Neutrophil (primary cell): ENCODE results near the gene BEST4.

ENCODE experiments used
- H3K27ac ChIP-seq: fragments of 200-600 bp; sonication (generic); 2 replicates; pipeline ENCODE4 v1.5.1; 2016; ENCODE audit warnings: mild to moderate bottlenecking, moderate library complexity
- H3K27me3 ChIP-seq: fragments of 200-600 bp; sonication (generic); 2 replicates; pipeline ENCODE4 v1.6.0; 2016; ENCODE audit warnings: mild to moderate bottlenecking
- H3K36me3 ChIP-seq: fragments of 200-600 bp; sonication (generic); 2 replicates; pipeline ENCODE4 v1.5.1; 2017
- H3K4me1 ChIP-seq, 2 experiments: fragments of 200-600 bp in 1 of 2; sonication (generic) in 1 of 2; 1 replicate in 1 of 2; 2 replicates in 1 of 2; pipeline versions ENCODE4 v1.5.1 to v1.6.1; 2013 to 2016; ENCODE audit warnings: low read depth in 1 of 2, low read length in 1 of 2, mild to moderate bottlenecking in 1 of 2, moderate library complexity in 1 of 2; ENCODE audit not compliant: control insufficient read depth in 1 of 2, insufficient read depth in 1 of 2
- H3K4me3 ChIP-seq, 2 experiments: fragments of 200-600 bp in 1 of 2; sonication (generic) in 1 of 2; 1 replicate in 1 of 2; 2 replicates in 1 of 2; pipeline ENCODE4 v1.5.1; 2013 to 2016; ENCODE audit warnings: low read depth in 1 of 2, low read length in 1 of 2, mild to moderate bottlenecking in 1 of 2, moderate library complexity in 1 of 2
- H3K9me3 ChIP-seq: fragments of 200-600 bp; sonication (generic); 2 replicates; pipeline ENCODE4 v1.5.1; 2016
- TF ChIP-seq, protein P1 (sequence below): fragments of 200-600 bp; sonication (generic); IDR thresholded peaks from 2 replicates; pipeline ENCODE4 v1.5.1; 2016; ENCODE audit warnings: antibody characterized with exemption

Gene BEST4

DNA sequence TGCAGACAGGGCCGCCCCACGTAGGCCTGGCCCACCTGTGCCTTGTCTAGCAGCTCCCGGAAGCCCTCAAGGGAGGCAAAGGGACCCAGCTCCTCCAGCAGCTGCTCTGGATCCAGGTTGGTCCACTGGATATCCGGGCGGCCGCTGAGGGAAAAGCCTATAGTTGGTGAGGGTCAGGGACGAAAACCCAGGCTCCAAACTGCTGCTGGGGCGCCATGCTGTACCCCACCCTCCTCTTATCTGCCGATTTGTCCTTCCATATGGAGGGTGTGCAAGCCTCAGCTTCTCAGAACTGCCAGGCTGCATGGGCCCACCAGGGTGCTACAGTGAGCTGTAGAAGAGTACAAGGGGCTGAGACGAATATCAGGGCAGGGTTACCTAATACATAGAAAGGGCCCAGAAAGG, 42.9 kb upstream of the BEST4 start:
- H3K36me3 ChIP-seq = no peaks in the 10 kb centered on the region
- no peak overlapping the region for H3K4me3 ChIP-seq
- peaks cover 52 to 54% of the 10 kb centered on the region in 2 experiments for H3K4me1 ChIP-seq
- TF ChIP-seq, protein P1, sequence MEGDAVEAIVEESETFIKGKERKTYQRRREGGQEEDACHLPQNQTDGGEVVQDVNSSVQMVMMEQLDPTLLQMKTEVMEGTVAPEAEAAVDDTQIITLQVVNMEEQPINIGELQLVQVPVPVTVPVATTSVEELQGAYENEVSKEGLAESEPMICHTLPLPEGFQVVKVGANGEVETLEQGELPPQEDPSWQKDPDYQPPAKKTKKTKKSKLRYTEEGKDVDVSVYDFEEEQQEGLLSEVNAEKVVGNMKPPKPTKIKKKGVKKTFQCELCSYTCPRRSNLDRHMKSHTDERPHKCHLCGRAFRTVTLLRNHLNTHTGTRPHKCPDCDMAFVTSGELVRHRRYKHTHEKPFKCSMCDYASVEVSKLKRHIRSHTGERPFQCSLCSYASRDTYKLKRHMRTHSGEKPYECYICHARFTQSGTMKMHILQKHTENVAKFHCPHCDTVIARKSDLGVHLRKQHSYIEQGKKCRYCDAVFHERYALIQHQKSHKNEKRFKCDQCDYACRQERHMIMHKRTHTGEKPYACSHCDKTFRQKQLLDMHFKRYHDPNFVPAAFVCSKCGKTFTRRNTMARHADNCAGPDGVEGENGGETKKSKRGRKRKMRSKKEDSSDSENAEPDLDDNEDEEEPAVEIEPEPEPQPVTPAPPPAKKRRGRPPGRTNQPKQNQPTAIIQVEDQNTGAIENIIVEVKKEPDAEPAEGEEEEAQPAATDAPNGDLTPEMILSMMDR = no peak
- H3K9me3 ChIP-seq = no peaks in the 10 kb centered on the region
- no peaks in the 10 kb centered on the region for H3K27me3 ChIP-seq
- no peak overlapping the region for H3K27ac ChIP-seq

DNA sequence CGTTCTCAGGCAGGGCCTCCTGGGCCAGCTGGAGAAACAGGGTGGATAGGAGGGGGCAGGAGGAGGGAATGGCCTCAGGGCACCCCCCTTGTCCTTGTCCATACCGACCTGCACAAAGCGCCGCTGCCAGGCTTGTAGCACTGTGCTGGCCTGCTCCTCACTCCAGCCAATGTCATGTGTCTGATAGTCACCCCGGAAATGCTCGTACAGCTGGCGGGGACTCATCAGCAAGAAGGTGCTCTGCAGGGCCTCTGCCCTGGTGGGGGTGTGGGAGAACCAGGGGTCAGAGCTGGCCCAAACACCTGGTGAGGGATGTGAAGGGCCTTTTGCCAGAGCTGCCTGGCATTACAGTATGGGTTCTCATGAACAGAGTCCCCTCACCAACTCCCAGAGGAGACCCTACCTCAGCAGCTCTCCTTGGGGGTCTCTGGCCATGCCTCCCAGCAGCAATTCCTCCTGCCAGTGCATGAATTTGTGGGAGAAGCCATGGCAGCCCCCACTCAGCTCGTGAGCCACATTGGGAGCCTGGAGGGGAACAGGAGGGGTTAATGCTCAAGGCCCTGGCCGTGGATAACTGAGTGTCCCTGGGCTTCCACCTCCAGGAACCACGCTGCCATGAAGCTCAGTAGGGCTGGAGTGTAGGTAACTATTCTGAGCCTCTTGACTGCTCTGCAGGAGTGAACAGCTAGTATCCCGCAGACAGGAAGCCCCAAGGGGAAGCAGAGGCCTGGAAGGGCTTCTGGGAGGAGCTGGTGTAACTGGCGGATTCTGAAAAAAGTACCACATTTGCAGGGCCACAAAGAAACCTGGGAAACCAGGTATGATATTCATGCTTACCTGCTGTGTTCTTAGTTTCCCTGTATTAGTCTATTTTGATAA, 41.8 kb upstream of the BEST4 start:
- Histone ChIP-seq H3K4me1 (peaks cover 46 to 50% of the 10 kb centered on the region in 2 experiments), H3K27me3 (no peaks in the 10 kb centered on the region), H3K27ac (peak overlapping the region; percentile 1), H3K4me3 (no peak overlapping the region), H3K9me3 (no peaks in the 10 kb centered on the region), H3K36me3 (no peaks in the 10 kb centered on the region)
- TF ChIP-seq, protein P1 = no peak

DNA sequence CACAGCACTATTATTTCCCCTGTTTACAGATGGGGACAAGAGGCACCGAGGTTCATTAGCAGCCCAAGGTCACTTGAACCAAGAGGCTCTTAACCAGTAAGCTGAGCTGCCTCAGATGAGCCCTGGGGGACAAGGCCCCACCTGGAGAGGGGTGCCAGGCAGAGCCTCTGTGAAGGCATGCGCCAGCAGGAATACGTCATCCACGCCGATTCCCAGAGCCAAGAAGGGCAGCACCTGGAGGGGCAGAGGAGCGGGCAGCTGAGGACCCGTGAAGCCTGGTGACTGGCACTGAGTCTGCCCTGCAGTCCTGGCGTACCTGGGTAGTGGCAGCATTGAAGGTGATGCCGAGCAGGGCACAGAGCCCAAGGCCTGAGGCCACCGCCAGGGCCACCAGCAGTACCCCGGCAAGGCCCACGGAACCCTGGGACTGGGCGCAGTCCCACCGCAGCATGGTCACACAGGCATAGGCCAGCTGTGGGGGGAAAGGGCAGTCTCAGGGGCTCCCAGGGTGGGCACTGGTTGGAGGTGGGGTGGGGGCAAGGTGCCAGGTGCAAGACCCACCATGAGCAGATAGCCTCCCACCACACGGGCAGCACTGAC, 41.0 kb upstream of the BEST4 start:
- Histone ChIP-seq H3K4me1 (peaks cover 38 to 42% of the 10 kb centered on the region in 2 experiments), H3K9me3 (no peaks in the 10 kb centered on the region)

DNA sequence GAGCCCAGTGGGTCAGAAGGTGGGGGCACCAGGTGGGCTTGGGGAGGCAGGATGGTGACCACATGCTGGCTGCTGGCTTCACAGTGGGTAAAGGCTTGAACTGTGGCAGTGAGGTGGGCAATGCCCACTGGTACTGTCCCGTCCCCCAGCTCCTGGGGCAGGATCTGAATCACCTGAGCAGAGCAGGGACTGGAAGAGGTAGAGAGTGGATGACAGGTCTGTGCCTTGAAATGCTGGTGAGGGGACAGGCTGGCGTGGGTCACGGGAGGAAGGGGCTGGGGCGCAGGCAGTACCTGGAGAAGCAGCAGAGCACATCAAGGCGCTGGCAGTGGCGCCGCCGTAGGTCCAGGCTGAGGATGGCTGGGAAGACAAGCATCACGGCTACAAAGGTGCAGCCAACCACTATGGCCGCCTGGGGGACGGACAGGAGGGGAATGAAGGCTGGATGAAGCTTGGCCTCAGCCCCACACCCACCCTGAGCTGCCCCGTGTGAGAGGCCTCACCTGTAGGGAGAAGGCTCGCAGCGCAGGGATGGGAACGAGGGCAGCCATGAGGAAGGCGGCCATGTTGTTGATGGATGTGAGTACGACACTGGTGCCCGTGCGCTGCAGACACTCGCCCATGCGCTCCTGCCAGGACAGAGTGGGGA, 40.2 kb upstream of the BEST4 start:
- TF ChIP-seq, protein P1 = no peak
- no peaks in the 10 kb centered on the region for H3K36me3 ChIP-seq
- no peak overlapping the region for H3K27ac ChIP-seq
- H3K4me1 ChIP-seq = peaks cover 30 to 34% of the 10 kb centered on the region in 2 experiments
- H3K4me3 ChIP-seq = no peak overlapping the region
- H3K27me3 ChIP-seq = no peaks in the 10 kb centered on the region
- H3K9me3 ChIP-seq = no peaks in the 10 kb centered on the region

More for the DNA sequence above, 41.0 kb upstream of the BEST4 start:
- Histone ChIP-seq H3K36me3 (no peaks in the 10 kb centered on the region), H3K27me3 (no peaks in the 10 kb centered on the region), H3K27ac (no peak overlapping the region), H3K4me3 (no peak overlapping the region)
- TF ChIP-seq, protein P1 = no peak

DNA sequence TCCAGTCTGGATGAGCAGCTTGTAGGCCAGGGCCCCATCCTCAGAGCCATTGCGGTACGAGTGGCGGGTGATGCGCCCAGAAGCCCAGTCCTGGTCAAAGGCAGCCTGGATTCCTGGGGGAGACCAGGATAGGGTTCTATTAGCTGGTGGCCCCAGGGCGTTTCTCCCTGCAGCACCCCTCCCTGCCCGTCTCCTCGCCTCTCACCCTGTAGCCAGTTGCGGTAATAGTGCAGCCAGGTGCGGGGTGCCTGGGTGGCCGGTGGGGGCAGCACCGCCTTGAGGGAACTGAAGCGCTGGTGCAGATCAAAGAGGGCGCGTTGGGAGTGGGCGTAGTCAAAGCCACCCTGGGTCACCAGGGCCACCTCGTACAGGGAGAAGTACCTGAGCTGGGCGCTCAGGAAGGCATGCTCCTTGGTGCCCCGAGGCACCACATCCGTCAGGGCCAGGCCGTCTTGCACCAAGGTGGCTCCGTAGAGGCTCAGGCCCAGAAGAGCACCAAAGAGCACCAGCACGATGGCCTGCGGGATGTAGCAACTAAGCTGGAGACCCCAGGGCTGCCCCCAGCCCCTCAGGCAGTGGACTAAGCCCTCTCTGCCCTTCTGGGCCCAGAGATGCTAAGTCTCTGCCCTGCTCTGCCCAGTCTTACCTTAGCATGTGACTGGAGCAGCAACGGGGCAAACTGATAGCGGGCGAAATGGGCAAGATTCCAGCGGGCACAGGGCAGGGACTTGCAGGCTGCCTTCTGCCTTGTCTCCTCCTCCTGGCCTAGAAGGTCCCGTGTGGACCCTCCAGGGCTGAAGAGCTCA, 39.4 kb upstream of the BEST4 start:
- Histone ChIP-seq H3K4me1 (peaks cover 28 to 31% of the 10 kb centered on the region in 2 experiments), H3K27ac (no peak overlapping the region), H3K9me3 (no peaks in the 10 kb centered on the region), H3K4me3 (no peak overlapping the region), H3K27me3 (no peaks in the 10 kb centered on the region), H3K36me3 (no peaks in the 10 kb centered on the region)
- TF ChIP-seq, protein P1 = no peak
